MG63 (cell line): Measurements from ENCODE around the gene AFAP1. TPM values are rescaled to one million over a fixed set of nuclear protein-coding genes. Genes with fewer than 3 reads are reported as not detected.

Source experiments
- DNase-seq: peaks from one replicate; pipeline ENCODE4 v3.0.0-alpha.2; 2020
- H3K27me3 ChIP-seq: fragments of 250-450 bp; sonication (Bioruptor Pico); 2 replicates; pipeline ENCODE4 v1.5.1; 2020; ENCODE audit warnings: mild to moderate bottlenecking, moderate library complexity
- H3K36me3 ChIP-seq: fragments of 250-450 bp; sonication (Bioruptor Pico); 2 replicates; pipeline ENCODE4 v1.5.1; 2020; ENCODE audit warnings: mild to moderate bottlenecking, moderate library complexity
- H3K4me3 ChIP-seq: fragments of 250-450 bp; sonication (Bioruptor Pico); 2 replicates; pipeline ENCODE4 v1.5.1; 2020; ENCODE audit warnings: mild to moderate bottlenecking, moderate library complexity
- H3K9me3 ChIP-seq: fragments of 250-450 bp; sonication (Bioruptor Pico); 2 replicates; pipeline ENCODE4 v1.5.1; 2020; ENCODE audit warnings: mild to moderate bottlenecking, moderate library complexity
- total RNA-seq: library from RNA; depleted of rRNA; stranded (reverse); fragments of >200 nt; shearing (Covaris generic); gene quantifications from 2 replicates; pipeline ENCODE4 v1.2.3, GENCODE V29; 2014; ENCODE audit warnings: low replicate concordance

The AFAP1 gene
- total RNA-seq, 1 experiment from 2014 or later = 30.0 TPM

DNA sequence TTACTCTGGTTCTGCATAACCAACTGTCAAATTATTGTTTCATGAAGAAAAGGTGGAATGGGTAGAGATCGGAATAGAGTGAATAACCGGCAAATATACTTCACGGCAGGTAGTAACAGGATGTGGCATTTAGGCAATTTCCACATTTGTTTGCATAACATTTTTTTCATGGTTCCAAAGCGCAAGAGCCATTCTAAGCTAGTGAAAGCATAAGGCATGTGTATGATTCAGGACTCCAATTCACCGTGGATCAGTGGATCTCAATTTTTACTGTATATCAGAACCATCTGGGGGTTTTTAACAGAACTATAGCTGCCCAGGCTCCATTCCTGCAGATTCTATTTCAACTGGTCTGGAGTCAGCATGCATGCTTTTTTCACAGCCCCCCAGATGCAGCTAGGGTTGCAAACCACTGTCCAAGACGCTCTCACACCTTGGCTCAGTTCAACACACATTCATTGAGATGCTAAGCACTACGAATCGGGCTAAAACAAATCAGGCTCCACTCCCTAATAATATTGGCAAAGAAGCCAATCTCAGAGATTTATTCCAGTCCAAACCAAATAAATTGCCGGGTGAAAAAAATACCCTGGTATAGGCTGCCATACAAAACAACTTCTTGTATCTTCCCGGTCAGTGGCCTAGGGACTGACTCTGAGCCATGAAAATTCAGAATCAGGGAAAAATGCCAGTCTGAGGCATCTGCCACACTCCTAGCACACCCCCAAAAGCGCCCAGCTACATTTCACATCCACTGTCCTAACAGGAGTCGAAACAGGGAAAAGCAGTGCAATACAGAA lies 30.0 kb downstream of the AFAP1 start:
- no peaks in the 10 kb centered on the region for H3K27me3 ChIP-seq
- DNase-seq = no peak
- H3K36me3 ChIP-seq = no peaks in the 10 kb centered on the region; the same call in 1 of the 2 replicates
- no peaks in the 10 kb centered on the region for H3K9me3 ChIP-seq
- no peak overlapping the region for H3K4me3 ChIP-seq

DNA sequence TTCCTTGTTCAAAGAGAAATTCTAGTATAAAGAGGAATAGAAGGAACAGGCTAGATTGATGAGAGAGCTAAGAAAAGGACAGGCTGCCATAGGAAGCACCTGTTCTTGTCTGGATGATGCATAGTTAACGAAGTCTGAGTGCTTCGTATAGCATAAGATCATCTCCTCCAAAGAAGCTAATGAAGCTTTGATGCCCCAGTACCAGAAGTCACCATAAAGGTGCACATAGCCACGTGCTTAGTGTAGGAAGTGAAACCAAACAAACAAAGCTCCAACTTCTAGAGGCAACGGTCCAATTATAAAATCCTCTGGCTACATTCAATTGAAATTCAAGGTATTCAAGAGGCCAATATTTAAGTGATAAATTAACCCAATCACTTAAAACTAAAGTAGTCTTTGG lies 31.0 kb downstream of the AFAP1 start:
- no peak for DNase-seq
- H3K4me3 ChIP-seq = no peak overlapping the region
- H3K9me3 ChIP-seq = no peaks in the 10 kb centered on the region
- no peaks in the 10 kb centered on the region; the same call in 1 of the 2 replicates for H3K36me3 ChIP-seq
- no peaks in the 10 kb centered on the region for H3K27me3 ChIP-seq

GRCh38 chr4:7907142-7907541 lies 32.5 kb downstream of the AFAP1 start:
- Histone ChIP-seq H3K4me3 (no peak overlapping the region), H3K36me3 (no peaks in the 10 kb centered on the region; the same call in 1 of the 2 replicates)

DNA sequence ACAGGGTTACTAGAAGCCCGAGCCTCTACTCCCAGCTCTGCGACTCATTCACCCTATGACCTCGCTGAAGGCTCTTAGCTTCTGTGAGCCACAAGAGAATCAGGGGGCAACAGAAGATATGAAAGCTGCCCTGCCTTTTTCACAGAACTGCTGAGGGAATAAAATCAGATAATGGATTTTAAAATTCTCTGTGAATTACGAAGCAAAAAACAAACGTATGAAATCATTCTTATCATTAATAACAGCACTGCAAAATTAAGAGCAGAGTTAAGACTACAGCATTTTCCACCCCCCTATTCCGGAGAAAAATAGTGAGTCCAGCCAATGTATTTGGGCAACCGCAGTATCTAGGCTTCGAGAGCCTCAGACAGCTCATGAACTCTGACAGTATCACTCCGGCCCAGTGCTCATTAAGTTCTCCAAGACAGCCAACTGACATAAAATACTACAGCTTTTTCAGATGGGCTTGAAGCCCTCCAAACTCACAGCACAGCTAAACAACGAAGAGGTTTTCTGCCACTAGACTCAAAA lies 33.4 kb downstream of the AFAP1 start:
- Histone ChIP-seq H3K27me3 (no peaks in the 10 kb centered on the region), H3K36me3 (no peaks in the 10 kb centered on the region; the same call in 1 of the 2 replicates), H3K4me3 (no peak overlapping the region), H3K9me3 (no peaks in the 10 kb centered on the region)
- DNase-seq = no peak

More at GRCh38 chr4:7907142-7907541, 32.5 kb downstream of the AFAP1 start:
- DNase-seq = no peak
- H3K9me3 ChIP-seq = no peaks in the 10 kb centered on the region
- H3K27me3 ChIP-seq = no peaks in the 10 kb centered on the region

DNA sequence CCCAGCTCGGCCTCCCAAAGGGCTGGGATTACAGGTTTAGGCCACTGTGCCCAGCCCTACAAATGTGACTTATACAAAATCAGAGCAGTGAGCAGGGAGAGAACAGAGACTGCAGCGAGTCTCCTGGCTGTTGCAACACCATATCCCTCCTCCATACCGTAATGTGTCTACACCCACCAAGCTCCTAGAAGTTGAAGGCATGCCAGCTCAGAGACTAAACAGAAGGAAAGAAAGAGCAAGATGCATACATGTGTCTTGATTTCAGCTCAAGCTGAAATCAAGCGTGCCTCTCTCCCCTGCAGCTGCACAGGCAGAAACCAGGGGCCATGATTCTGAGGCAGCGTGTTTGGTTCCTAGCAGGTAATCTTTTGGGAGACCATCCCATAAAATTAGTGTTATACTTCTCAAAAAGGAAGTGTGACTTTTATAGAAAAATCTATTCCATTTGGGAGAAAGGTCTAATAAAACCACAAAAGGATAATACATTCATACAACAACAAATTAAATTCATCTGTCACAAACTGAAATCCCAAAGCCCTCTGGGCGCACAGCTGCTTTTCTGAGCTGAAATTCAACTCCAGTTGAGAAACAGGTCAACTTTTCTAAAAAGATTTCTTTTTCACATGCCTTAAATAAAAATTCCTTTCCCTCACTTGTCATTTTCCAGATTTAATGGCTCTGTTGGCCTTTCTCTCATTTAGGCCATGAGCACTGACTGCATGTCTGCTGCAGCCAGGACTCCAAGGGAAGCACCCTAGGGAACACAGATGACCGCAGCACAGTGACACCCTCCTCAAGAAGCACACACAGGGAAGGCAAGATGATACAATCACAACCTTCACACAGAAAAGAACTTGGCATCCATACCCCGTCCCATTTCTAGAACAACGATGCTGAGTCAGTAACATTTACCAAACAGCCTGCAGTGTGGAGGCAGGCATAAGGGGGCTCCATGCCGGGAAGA lies 34.4 kb downstream of the AFAP1 start:
- DNase-seq = peak; percentile 72
- Histone ChIP-seq H3K36me3 (no peaks in the 10 kb centered on the region; the same call in 1 of the 2 replicates), H3K27me3 (no peaks in the 10 kb centered on the region), H3K4me3 (no peak overlapping the region), H3K9me3 (no peaks in the 10 kb centered on the region)

DNA sequence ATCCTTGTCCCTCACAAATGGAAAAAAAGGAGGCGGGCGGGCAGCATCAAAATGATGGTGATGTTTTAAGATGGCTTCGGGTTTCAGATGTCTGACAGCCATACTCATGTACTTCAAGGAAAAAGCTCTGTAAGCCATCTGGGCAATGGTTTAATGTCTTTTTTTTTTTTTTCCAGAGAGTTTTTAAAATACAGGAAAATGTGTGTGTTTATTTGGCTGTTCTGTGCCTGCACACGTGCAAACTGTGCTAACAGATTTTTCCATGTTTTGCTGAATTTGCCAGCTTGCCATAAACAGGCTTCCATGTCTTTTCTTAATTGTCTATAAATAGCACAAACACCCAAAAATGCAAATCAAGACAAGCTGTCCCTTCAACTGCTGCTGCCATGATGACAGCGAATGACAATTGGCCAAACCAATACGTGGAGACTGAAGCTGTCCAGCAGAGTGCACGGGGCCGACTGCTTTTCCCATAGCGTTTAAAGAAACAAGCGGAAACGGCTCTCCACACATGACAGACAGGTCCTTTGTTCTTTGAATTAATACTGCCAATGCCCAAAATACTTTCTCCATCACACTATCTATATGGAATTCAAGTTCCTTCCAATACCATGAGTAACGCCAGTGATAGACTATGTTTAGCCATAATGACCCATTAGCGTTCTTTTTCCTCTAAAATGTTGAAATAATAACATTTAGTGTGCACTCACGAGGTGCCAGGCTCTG lies 35.7 kb downstream of the AFAP1 start:
- Histone ChIP-seq H3K4me3 (no peak overlapping the region), H3K27me3 (no peaks in the 10 kb centered on the region), H3K9me3 (no peaks in the 10 kb centered on the region), H3K36me3 (no peaks in the 10 kb centered on the region; the same call in 1 of the 2 replicates)
- peak; percentile 74 for DNase-seq

DNA sequence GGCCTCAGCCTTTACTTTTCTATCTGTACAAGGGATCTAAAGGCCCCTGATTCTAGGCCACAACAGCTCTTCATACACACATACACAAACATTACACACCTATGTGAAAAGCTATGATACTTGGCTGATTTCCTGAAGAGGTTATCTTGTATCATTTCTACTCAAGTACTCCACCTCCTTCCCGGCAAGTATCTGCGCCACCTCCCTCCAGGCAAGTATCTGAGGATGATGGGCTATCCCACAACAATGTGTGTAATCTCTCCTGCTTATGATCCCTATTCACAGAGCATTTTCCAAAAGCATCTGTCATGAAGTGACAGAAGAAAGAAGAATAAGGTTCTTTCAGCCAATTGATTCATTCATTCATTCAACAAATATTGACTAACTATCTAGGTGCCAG lies 36.8 kb downstream of the AFAP1 start:
- Histone ChIP-seq H3K36me3 (no peaks in the 10 kb centered on the region; the same call in 1 of the 2 replicates), H3K4me3 (no peak overlapping the region), H3K27me3 (no peaks in the 10 kb centered on the region), H3K9me3 (no peaks in the 10 kb centered on the region)
- no peak for DNase-seq

GRCh38 chr4:7902101-7902553 lies 37.5 kb downstream of the AFAP1 start:
- Histone ChIP-seq H3K9me3 (no peaks in the 10 kb centered on the region), H3K36me3 (no peaks in the 10 kb centered on the region; the same call in 1 of the 2 replicates), H3K4me3 (no peak overlapping the region), H3K27me3 (no peaks in the 10 kb centered on the region)
- no peak for DNase-seq

DNA sequence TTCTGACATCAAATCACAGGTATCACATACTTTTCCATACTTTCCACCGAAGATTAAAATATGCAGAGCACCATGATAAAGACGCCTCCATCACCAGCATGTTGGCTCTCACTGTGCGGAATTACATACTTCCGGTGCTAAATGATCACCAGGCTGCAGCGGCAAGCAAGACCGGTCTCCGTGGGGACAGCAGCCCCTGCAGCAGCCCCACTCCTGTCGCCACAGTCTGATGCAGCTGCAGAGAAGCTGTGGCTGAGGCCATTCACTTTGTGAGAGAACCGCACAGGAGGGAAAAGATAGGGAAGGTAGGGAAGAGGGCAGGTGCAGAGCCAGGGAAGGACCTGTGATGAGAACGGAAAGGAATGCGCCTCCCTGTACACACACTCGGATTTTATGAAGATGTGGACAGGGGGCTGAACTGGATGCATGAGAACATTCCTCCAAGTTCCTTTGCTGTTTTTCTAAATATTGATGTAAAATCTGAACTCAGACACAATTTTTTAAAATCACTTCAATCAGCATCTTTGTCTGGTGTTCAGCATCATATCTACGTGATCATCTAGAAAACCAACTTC lies 38.3 kb downstream of the AFAP1 start:
- H3K9me3 ChIP-seq = no peaks in the 10 kb centered on the region
- DNase-seq = no peak
- H3K27me3 ChIP-seq = no peaks in the 10 kb centered on the region
- no peak overlapping the region for H3K4me3 ChIP-seq
- H3K36me3 ChIP-seq = no peaks in the 10 kb centered on the region; the same call in none of the 2 replicates

DNA sequence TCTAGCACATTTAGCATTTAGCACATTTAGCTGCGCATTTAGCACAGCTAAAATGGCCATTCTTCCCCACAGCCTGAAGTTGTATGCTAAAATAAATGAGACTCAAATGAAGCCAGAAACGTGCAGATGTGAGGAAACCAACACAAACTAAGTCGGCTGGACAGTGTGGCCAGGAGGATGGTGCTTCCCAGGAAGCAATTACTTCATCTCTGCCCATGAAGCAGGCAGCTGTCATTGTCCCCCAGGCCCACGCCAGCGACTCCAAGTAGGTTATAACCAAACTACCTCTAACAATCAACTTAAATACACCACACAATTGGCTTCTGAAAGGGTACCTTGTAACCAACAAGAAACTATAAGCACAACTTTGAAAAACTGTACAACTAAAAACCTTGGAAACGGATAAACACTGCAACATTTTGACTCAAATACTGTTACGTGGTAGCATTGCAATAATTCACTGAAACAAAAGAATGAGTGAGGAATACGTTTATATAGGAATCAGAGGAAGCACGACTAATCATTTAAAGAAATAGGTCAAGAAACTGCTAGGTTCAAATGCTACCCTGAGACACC lies 39.2 kb downstream of the AFAP1 start:
- no peak for DNase-seq
- no peaks in the 10 kb centered on the region for H3K9me3 ChIP-seq
- no peak overlapping the region for H3K4me3 ChIP-seq
- H3K27me3 ChIP-seq = no peaks in the 10 kb centered on the region
- H3K36me3 ChIP-seq = no peaks in the 10 kb centered on the region; the same call in 1 of the 2 replicates

DNA sequence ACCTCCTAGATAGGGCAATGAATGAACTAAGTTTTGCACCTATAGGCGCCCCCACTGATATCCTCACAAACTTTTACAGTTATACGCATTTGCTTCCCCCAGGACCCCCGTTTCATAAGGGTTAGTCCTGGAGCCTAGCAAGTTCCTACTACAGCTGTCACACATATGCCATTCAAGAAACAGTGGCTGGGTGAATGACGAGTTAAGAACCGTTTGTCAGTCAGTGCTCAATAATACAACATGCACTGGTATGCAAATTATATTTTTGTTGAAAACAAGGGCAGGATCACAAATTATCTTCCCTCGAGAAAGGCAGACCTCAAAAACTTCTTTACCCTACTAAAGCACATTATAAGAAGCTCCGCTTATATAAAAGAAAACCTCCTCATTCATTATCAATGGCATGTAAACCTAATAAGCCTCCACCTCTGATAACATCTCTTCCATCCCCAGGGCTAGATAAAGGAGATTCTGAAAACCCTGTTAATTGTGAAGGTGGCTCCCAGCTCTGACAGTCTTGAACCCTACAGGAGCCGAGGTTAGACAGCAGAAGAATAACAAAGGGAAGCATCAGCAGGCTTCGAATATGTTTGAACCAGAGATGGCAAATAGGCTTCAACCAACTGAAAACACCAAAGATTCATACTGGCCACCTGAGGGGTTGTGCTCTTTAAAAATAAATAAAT lies 40.3 kb downstream of the AFAP1 start:
- Histone ChIP-seq H3K9me3 (no peaks in the 10 kb centered on the region), H3K4me3 (no peak overlapping the region), H3K36me3 (no peaks in the 10 kb centered on the region; the same call in 1 of the 2 replicates), H3K27me3 (no peaks in the 10 kb centered on the region)
- DNase-seq = no peak

DNA sequence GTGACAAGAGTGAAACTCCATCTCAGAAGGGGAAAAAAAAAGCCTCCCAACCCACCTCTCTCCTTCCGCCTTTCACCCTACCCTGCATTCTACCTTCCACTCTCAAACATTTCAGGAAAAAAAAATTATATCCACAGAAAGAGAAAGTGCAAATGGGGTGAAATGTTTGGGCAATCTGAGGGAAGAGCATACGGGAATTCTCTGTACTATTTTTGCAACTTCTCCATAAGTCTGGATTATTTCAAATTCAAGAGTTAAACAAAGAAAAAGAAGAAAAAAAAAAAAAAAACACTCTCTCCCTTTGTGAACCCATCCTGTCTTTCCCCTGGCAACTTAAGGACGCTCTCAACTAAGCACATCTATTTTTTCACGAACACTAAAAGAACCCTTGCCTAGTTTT lies 41.3 kb downstream of the AFAP1 start:
- Histone ChIP-seq H3K27me3 (no peaks in the 10 kb centered on the region), H3K9me3 (no peaks in the 10 kb centered on the region), H3K4me3 (no peak overlapping the region), H3K36me3 (no peaks in the 10 kb centered on the region; the same call in 1 of the 2 replicates)
- no peak for DNase-seq

DNA sequence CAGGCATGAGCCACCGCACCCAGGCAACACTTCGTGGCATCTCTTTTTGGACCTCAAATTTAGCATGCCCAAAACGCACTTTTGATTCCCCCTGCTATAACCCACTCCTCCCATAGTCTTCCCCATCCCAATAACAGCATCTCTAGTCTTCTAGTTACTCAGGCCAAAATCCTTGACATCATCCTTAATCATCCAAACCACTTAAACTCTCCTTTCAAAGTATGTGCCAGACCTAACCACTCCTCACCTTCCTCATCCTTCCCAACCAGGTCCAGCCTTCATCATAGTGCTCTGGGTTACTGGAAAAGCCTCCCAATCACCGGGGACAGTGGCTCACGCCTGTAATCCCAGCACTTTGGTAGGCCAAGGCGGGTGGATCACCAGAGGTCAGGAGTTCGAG lies 41.9 kb downstream of the AFAP1 start:
- no peak for DNase-seq
- no peaks in the 10 kb centered on the region for H3K27me3 ChIP-seq
- H3K36me3 ChIP-seq = no peaks in the 10 kb centered on the region; the same call in 1 of the 2 replicates
- no peaks in the 10 kb centered on the region for H3K9me3 ChIP-seq
- no peak overlapping the region for H3K4me3 ChIP-seq

DNA sequence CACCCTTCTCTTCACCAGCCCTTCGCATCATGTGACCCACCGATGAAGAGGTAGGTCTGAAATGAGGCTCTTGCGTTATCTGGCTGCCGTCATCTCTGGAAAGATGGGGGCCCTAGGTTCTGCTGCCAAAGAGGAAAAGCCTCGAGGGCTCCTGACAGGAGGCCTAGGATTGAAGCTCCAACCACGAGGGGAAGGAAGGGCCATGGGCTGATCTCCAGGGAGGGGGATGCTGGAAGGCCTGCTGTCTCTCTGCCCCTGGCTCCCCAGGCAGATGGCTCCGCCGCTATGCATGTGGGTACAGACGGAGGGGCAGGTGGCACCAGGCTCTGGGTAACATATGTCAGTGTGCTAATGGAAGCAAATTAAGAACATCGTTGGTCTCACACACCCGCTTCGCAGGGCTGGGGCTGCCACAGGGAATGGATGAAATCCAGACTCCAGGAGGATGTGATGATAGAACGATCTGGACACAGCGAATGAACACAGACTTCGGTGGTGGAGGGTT lies 44.9 kb downstream of the AFAP1 start:
- DNase-seq = no peak
- Histone ChIP-seq H3K9me3 (no peaks in the 10 kb centered on the region), H3K27me3 (no peaks in the 10 kb centered on the region), H3K4me3 (no peak overlapping the region), H3K36me3 (no peaks in the 10 kb centered on the region; the same call in 1 of the 2 replicates)
